ENCODE data around the gene SEMA3F.

The SEMA3F gene

DNA sequence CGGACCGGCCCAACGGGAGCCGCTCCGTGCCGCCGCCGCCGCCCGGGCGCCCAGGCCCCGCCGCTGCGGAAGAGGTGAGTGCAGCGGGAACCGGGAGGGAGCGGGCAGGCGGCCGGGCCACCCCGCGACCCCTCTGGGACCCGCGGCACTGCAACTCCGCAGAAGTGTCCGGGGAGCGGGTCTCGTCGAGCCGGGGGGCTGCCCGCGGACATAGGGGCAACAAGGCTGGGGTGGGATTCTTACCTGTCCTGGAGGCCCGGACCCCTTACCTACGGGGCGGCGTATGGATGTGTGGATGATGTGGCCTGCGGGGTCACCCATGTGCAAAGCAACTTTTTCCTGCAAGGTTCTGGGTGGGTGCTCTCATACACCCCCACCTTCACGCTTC is 361 bp downstream of the SEMA3F start:
- in situ Hi-C loops (cut with MboI; ENCODE audit: low sequenced_read_pairs), result no loop called here

DNA sequence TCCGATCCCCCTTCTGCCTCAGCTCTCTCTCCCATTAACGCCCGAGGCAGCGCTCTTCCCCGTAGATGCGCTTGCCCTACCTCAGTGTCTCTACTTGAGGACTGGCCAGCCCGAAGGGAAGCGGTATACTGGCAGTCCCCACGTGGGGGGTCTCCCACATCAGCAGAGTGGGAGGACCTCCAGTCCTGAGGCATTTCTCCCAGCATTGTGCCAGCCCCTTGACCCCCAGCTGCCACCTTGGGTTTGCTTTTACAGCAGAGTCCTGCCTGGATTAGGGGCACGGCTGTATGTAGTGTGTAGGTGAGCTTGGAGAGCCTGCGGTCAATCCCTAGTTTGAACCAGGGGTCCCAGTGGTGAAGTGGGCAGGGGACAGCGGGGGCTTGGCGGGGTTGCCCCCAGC is 767 bp downstream of the SEMA3F start:
- in situ Hi-C loops (cut with MboI; ENCODE audit: low sequenced_read_pairs), result no loop called here

DNA sequence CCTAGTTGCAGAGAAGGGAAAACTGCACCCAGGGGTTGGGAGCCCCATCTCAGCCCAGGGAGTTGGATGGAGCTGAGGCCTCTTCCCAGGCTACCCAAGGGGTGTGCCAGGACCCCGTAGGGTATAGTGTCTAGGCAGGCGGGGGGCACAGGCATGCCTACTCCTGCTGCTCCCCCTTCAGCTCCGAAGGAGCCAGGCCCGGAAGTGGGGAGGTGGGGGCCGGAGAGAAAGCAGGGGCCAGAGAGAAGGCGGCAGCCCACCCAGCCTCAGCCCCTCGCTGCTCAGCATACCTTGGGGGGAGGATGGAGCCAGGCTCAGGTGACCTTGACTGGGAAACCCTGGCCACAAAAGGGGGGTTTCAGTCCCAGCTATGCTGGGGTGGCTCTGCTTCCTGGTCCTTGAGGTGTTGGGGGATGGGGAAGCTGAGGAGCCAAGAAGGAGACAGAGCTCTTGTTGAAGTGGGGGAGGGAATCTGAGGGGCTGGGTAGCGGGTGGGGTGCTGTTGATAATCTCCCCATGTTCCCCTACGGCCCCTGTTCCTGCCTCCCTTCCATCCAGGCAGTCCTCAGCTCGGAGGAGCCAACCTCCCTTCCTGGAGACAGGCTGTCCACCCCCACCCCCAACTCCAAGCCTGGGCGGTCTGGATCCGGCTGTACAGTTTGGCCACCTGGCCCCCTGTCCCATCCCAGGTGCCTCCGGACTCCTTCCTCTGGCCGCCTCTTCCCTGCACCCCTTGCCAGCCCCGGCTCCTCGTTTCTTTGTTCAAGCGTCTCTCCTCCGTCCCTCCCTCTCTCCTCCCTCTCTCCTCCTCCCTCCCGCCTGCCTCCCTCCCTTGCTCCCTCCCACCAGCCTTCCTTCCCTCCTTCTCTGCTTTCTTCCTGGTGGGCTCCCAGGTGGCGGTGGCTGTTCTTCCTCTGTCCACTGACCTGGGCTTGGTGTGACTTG is 1.7 kb downstream of the SEMA3F start:
- in situ Hi-C loops (cut with MboI; ENCODE audit: low sequenced_read_pairs), result no loop called here

DNA sequence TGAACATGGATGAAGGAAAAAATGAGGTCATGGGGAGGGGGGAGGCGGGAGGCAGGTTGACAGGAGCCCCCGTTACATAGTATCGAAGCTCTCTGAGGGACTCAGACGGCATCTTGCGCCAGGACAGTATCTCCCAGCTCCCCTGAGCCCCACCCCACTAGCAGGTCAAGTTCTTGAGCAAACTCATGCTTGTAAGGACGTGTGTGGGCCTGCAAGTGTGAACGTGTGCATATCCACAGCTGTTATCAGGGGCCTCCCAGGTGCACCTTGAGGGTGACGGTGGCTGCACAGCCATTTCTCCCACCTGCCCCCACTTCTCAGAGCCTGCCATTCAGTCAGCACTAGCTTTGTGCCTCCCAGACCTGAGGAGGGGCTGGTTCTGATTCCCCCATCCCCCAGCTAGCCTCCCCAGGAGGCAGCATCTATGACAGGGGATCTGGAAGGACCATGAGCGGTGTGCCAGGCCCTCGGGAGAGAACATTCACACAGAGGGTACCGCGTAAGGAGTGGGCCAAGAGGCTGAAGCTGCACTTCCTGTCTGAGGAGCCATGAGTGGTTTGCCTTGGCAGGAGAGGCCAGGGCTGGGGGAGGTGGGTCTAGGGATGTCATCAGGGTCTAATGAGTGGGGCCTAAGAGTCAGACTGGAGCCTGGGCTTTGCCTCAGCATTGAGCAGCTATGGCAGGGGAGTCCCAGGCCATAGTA is 2.9 kb downstream of the SEMA3F start:
- in situ Hi-C loops (cut with MboI; ENCODE audit: low sequenced_read_pairs), result no loop called here

DNA sequence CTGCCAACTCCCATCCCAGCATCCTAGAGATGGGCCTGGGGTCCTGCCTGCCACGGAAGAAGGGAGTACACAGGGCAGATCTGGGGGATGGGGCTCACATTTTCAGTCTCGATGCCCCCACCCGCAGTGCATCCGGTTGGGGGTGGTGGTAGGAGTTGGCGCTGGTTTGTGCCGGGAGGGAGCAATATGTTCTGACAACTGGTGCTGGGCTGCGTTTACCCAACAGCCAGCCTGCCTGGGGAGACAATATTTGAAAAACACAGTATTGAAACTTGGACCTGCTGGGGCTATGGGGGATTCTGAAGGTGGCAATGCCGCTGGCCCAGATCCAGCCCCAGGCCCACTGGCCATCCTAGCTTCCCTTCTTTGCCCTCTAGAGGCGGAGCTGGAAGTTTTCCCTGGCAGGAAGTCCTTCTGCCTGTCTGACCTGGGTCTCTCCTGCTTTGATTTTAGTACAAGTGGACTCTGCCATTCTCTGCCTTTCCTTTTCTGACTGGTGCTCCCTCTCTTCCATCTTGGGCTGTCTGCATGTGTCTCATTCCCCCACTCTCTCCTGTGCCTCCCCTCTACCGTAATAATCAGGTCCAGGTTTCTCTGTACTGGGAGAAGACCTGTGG is 3.5 kb downstream of the SEMA3F start:
- in situ Hi-C loops (cut with MboI; ENCODE audit: low sequenced_read_pairs), result no loop called here

DNA sequence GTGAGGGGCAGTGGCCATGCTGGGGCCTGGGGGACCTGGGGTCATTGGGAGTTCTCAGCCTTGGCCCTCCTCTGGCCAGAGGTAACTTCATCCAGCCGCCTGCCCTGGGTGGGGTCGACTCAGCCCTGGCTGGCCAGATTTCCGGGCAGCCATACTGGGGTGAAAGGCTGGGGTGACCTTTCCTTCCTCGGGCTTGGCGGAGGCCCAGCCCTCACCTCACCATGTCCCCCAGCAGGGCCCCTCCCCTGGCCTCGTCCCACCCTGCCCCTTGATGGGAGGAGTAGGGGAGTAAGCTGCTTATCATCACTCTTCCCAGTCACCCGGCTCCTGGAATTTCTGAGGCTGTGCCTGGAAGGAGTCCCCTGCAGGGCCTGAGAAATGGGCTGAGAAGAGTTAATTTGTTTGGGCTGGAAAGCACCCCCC is 5.4 kb downstream of the SEMA3F start:
- in situ Hi-C loops (cut with MboI; ENCODE audit: low sequenced_read_pairs), result no loop called here

DNA sequence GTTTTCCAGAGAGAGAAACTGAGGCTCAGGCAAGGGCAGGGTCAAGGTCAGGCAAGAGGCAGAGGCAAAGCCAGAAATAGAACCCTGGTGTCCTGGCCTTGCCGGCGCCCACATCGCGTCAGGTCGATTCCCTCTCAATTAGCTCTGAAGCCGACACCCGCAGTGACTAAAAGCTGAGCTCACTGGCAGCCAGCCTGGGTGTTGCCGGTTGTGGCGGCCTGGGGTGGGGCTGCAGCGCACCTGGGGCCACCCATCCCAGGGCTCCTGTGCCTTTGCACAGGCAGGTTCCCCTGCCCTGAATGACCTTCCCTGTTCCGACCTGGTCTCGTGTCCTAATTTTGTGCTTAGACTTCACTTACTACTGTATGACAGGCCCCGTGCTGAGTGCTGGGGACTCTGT is 6.2 kb downstream of the SEMA3F start:
- in situ Hi-C loops (cut with MboI; ENCODE audit: low sequenced_read_pairs), result no loop called here

DNA sequence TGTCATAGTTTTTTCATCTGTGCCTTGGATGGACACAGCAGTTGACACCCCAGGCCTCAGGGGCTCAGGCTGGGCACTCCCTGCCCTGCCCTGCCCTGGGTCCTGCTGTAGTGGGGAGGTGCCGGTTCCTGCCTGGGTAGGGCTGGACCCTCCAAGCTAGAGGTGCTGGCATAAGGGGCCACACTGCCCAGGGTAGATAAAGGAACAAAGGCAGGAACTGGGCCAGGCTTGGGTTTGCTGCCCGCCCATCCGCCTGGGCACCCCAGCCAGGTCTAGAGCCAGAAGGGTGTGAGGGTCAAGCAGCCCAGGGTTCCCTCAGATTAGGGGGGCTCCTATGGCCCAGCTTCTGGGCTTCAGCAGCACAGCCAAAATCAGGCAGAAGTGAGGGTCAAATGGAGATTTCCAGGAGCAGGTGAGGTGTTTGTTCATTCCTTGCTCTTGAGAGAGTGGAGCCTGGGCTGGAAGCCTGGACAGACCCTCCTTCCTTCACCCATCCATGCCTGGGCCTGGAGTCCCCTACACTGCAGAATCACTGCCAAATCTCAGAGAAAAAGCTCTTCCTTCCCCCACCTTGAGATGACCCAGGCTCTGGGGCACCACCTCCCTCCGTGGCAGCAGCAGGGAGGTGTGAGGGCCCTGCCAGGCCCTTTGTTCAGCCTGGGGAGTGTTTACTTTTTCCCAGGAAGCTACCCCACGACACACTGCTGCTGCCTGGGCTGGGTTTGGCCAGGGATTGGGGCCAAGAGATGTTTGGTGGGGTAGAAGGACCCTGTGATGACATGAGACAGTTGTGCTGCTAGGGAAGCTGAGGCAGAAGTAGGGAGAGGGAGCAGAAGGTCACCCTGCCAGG is 7.1 kb downstream of the SEMA3F start:
- in situ Hi-C loops (cut with MboI; ENCODE audit: low sequenced_read_pairs), result no loop called here

- in situ Hi-C loops (cut with MboI; ENCODE audit: low sequenced_read_pairs), result no loop called here
Observed at GRCh38 chr3:50163572-50164455, 8.7 kb downstream of the SEMA3F start.

GRCh38 chr3:50164481-50164880 is 9.4 kb downstream of the SEMA3F start:
- in situ Hi-C loops (cut with MboI; ENCODE audit: low sequenced_read_pairs), result no loop called here

GRCh38 chr3:50164984-50165909 is 10.1 kb downstream of the SEMA3F start:
- in situ Hi-C loops (cut with MboI; ENCODE audit: low sequenced_read_pairs), result no loop called here

- in situ Hi-C loops (cut with MboI; ENCODE audit: low sequenced_read_pairs), result no loop called here
Observed at GRCh38 chr3:50165910-50166538, 10.9 kb downstream of the SEMA3F start.

GRCh38 chr3:50166620-50167019 is 11.5 kb downstream of the SEMA3F start:
- in situ Hi-C loops (cut with MboI; ENCODE audit: low sequenced_read_pairs), result no loop called here

DNA sequence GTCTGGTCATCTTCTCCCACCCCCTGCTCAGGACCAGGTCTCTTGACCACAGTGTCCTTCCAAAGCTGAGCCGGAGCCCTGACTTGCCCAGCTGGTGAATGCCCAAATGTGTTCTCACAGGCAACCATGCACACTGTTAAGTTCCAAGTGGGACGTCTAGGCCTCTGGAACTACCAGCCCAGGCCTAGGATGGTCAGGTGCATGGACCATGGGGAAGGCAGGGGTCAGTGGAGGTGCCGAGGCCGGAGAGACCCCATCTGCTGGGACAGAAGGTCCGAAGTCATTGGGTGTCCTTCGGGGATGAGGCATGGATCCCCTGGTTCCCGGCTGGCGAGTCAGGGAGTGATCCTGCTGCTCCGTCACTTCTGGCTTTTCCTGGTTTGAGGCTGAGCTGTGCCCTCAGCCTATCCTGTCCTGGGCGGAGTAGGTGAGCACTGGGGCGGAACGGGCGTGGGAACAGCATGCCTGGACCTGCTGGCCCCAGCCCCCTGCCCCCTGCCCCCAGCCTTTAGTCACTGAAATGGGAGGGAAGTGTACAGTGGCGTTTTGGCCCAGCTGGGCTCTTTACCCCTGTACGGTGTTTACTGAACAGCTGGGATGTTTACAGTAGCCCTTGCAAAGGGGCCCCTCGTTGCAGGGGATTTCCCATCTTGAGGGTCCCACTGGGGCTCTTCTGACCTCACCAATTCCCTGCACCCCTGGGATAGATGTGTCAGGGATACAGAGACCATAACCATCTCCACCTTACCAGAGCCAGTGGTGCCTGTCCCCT is 12.1 kb downstream of the SEMA3F start:
- in situ Hi-C loops (cut with MboI; ENCODE audit: low sequenced_read_pairs), result no loop called here

- in situ Hi-C loops (cut with MboI; ENCODE audit: low sequenced_read_pairs), result no loop called here
Observed at GRCh38 chr3:50167841-50168209, 12.7 kb downstream of the SEMA3F start.

- in situ Hi-C loops (cut with MboI; ENCODE audit: low sequenced_read_pairs), result no loop called here
Observed at GRCh38 chr3:50168388-50168787, 13.3 kb downstream of the SEMA3F start.

DNA sequence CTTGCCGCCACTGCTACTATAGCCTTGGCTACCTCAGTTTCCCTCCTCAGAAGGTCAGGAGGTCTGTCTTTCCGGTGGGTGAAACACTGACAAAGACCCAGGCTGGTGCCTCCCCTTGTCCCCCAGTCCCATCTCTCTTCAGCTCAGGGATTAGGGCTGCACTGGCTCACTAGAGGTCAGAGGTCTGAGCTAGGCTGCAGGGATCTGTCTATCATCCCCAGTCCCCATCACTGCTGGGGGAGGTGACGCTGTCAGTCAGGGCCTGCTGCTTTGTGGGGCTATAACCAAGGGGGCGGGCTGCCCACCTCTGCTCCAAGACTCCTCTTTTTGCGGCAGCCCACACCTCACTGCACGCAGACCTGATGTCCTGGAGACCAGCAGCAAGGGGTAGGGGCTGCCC is 13.7 kb downstream of the SEMA3F start:
- in situ Hi-C loops (cut with MboI; ENCODE audit: low sequenced_read_pairs), result no loop called here

Measured in HL-60/S4 treated with retinoic acid at 250 ng/mL for 4 days and 3 days (cell line).